IMR-90 (cell line): Measurements from ENCODE around the gene ITPR2. TPM values are rescaled to one million over a fixed set of nuclear protein-coding genes. Genes with fewer than 3 reads are reported as not detected.

Experiments
- ATAC-seq: fragments of 200-7000 bp; cut with Tn5 transposase; 2 replicates; pipeline ENCODE4 v1.9.1; 2020; ENCODE audit warnings: low read depth, mild to moderate bottlenecking, moderate library complexity
- BruUV-seq: library from RNA; stranded (reverse); fragments of 400-500 nt; replicated peaks from 2 replicates; lab custom pipeline; 2021; lab: Mats Ljungman, UMichigan
- CTCF ChIA-PET: fragments of 300-600 bp; formaldehyde crosslinking; extraction: SDS; loops from one replicate; lab custom pipeline; 2021; ENCODE audit warnings: antibody characterized with exemption; lab: Yijun Ruan, JAX
- POLR2A ChIA-PET: fragments of 300-600 bp; sonication (Branson Sonifier 250); formaldehyde crosslinking; loops from one replicate; lab custom pipeline; 2022; ENCODE audit warnings: antibody characterized with exemption; ENCODE audit not compliant: unreplicated experiment; lab: Charles Lee
- DNase-seq: peaks from one replicate; pipeline ENCODE4 v3.0.0; 2013
- H2AFZ ChIP-seq: replicated peaks from 2 replicates; pipeline ENCODE3; 2013; ENCODE audit warnings: low read length, mild to moderate bottlenecking; ENCODE audit not compliant: poor library complexity
- H2AK5ac ChIP-seq: 2 replicates; pipeline ENCODE4 v1.6.1; 2013; ENCODE audit warnings: low read depth, low read length, inconsistent platforms
- H2AK9ac ChIP-seq: replicated peaks from 2 replicates; pipeline ENCODE3; 2013; ENCODE audit warnings: mild to moderate bottlenecking, low read depth, low read length, moderate library complexity; ENCODE audit not compliant: poor library complexity
- H2BK120ac ChIP-seq: 2 replicates; pipeline ENCODE4 v1.6.1; 2013; ENCODE audit warnings: low read depth, low read length, inconsistent platforms
- H2BK15ac ChIP-seq: 3 replicates; pipeline ENCODE4 v1.6.1; 2013; ENCODE audit warnings: low read depth, low read length, inconsistent platforms
- H2BK20ac ChIP-seq: 2 replicates; pipeline ENCODE4 v1.6.1; 2013; ENCODE audit warnings: low read depth, mild to moderate bottlenecking, inconsistent platforms, low read length, moderate library complexity
- H2BK5ac ChIP-seq: 2 replicates; pipeline ENCODE4 v1.6.1; 2013; ENCODE audit warnings: mild to moderate bottlenecking, low read depth, low read length, inconsistent platforms; ENCODE audit not compliant: poor library complexity, severe bottlenecking
- H3K14ac ChIP-seq: replicated peaks from 2 replicates; pipeline ENCODE4 v1.6.1; 2013; ENCODE audit warnings: low read depth, low read length, inconsistent platforms
- H3K18ac ChIP-seq: 2 replicates; pipeline ENCODE4 v1.6.1; 2013; ENCODE audit warnings: low read depth, low read length, control low read depth
- H3K23ac ChIP-seq: 2 replicates; pipeline ENCODE4 v1.6.1; 2013; ENCODE audit warnings: low read depth, low read length, inconsistent platforms
- H3K27ac ChIP-seq: 2 replicates; pipeline ENCODE4 v1.5.1; 2013; ENCODE audit warnings: mild to moderate bottlenecking, control low read depth, low read length; ENCODE audit not compliant: insufficient read depth
- H3K27me3 ChIP-seq: 2 replicates; pipeline ENCODE4 v1.6.1; 2013; ENCODE audit warnings: low read length; ENCODE audit not compliant: control insufficient read depth, insufficient read depth
- H3K36me3 ChIP-seq: 2 replicates; pipeline ENCODE4 v1.6.1; 2013; ENCODE audit warnings: low read length, mixed read lengths; ENCODE audit not compliant: control insufficient read depth, insufficient read depth
- H3K4ac ChIP-seq: 2 replicates; pipeline ENCODE4 v1.6.1; 2013; ENCODE audit warnings: low read depth, low read length, inconsistent platforms
- H3K4me1 ChIP-seq: 2 replicates; pipeline ENCODE4 v1.6.1; 2013; ENCODE audit warnings: low read length, mixed read lengths; ENCODE audit not compliant: control insufficient read depth, insufficient read depth
- H3K4me2 ChIP-seq: 2 replicates; pipeline ENCODE4 v1.6.1; 2013; ENCODE audit warnings: low read depth, mild to moderate bottlenecking, control low read depth, low read length, moderate library complexity
- H3K4me3 ChIP-seq: 2 replicates; pipeline ENCODE4 v1.5.1; 2013; ENCODE audit warnings: low read depth, mild to moderate bottlenecking, control low read depth, low read length, moderate library complexity; ENCODE audit not compliant: insufficient read depth
- H3K56ac ChIP-seq: 2 replicates; pipeline ENCODE4 v1.6.1; 2013; ENCODE audit warnings: low read length, inconsistent platforms; ENCODE audit not compliant: insufficient read depth; ENCODE audit errors: extremely low read depth
- H3K79me1 ChIP-seq, 2 experiments: 2 replicates each; pipeline ENCODE4 v1.6.1; 2013; ENCODE audit warnings: low read length in 2 of 2, inconsistent platforms in 1 of 2, low read depth in 1 of 2
- H3K9ac ChIP-seq: 2 replicates; pipeline ENCODE4 v1.6.1; 2013; ENCODE audit warnings: low read depth, low read length, control low read depth
- H3K9me1 ChIP-seq: 2 replicates; pipeline ENCODE4 v1.6.1; 2013; ENCODE audit warnings: low read length, inconsistent platforms; ENCODE audit not compliant: insufficient read depth
- H3K9me3 ChIP-seq: 2 replicates; pipeline ENCODE4 v1.6.1; 2013; ENCODE audit warnings: low read length; ENCODE audit not compliant: control insufficient read depth, insufficient read depth
- H4K20me1 ChIP-seq: 2 replicates; pipeline ENCODE4 v1.6.1; 2013; ENCODE audit warnings: low read length, inconsistent platforms; ENCODE audit not compliant: insufficient read depth
- H4K5ac ChIP-seq: 2 replicates; pipeline ENCODE4 v1.6.1; 2013; ENCODE audit warnings: mild to moderate bottlenecking, low read depth, low read length, control low read depth
- H4K8ac ChIP-seq, 2 experiments: 2 replicates each; pipeline ENCODE4 v1.6.1; 2013; ENCODE audit warnings: low read depth in 2 of 2, low read length in 2 of 2, control low read depth in 1 of 2, inconsistent platforms in 1 of 2
- H4K91ac ChIP-seq: 2 replicates; pipeline ENCODE4 v1.6.1; 2013; ENCODE audit warnings: low read depth, low read length, inconsistent platforms; ENCODE audit not compliant: insufficient read depth
- CHD1 ChIP-seq: IDR thresholded peaks from 2 replicates; pipeline ENCODE4 v1.6.1; 2012; ENCODE audit warnings: low read depth, low read length, improper control_type of control experiment
- CTCF ChIP-seq: conservative IDR thresholded peaks from 2 replicates; pipeline ENCODE4 v1.5.1; 2012; ENCODE audit warnings: mild to moderate bottlenecking, low read depth, low read length, improper control_type of control experiment
- MAFK ChIP-seq: IDR thresholded peaks from 2 replicates; pipeline ENCODE4 v1.6.1; 2012; ENCODE audit warnings: low read depth, low read length, improper control_type of control experiment
- MAZ ChIP-seq: IDR thresholded peaks from 2 replicates; pipeline ENCODE4 v1.6.1; 2012; ENCODE audit warnings: low read depth, mild to moderate bottlenecking, low read length, improper control_type of control experiment, moderate library complexity, borderline replicate concordance
- WGBS, 2 experiments: methylation state at CpG; one replicate each; pipeline versions ENCODE4 v1.1.5 to v1.1.7; 2013; ENCODE audit warnings: missing lambda C conversion rate in 2 of 2; ENCODE audit not compliant: insufficient read length in 1 of 2; ENCODE audit errors: extremely low coverage in 2 of 2; 5-methylcytosine and 5-hydroxymethylcytosine counted together
- dilution Hi-C: fragments of 300-500 bp; cut with HindIII; formaldehyde crosslinking; loops from one replicate; pipeline ENCODE4 v1.14.3; 2018; ENCODE audit warnings: low sequenced_read_pairs; ENCODE audit not compliant: unreplicated experiment
- in situ Hi-C: fragments of 300-500 bp; cut with MboI; formaldehyde crosslinking; loops from 3 replicates; pipeline ENCODE4 v1.14.3; 2019; ENCODE audit warnings: low sequenced_read_pairs, inconsistent platforms, mixed read lengths
- intact Hi-C: fragments of 100-400 bp; cut with micrococcal nuclease; formaldehyde crosslinking; loops from 2 replicates; pipeline ENCODE4 v1.10.0; 2022
- polyA plus RNA-seq, 3 experiments: library from polyadenylated mRNA; depleted of rRNA; stranded (reverse); fragments of >200 nt; gene quantifications; 2 replicates each; pipeline ENCODE4 v1.2.3, GENCODE V29; 2012; ENCODE audit warnings: low replicate concordance in 1 of 3
- total RNA-seq: library from RNA; depleted of rRNA; stranded (reverse); fragments of >200 nt; gene quantifications from 2 replicates; pipeline ENCODE4 v1.2.3, GENCODE V29; 2012

The ITPR2 gene
- total and polyA plus RNA-seq, 2 of the 4 experiments (the other 2 are of a cell fraction) = 1.2 to 9.0 TPM

- dilution Hi-C loops = no loop called here
- H3K9me1 ChIP-seq = no peaks in the 10 kb centered on the region
- no peaks in the 10 kb centered on the region for H3K9me3 ChIP-seq
- no peaks in the 10 kb centered on the region; the same call in 1 of the 2 replicates for H3K4me1 ChIP-seq
- H3K14ac ChIP-seq = no peak overlapping the region
- intact Hi-C loops = no loop called here
- no peaks in the 10 kb centered on the region for H3K27me3 ChIP-seq
- ATAC-seq = no peak
- BruUV-seq = no TSS peak
- H3K18ac ChIP-seq = no peak overlapping the region
- H3K36me3 ChIP-seq = no peaks in the 10 kb centered on the region
- no peak overlapping the region for H3K4me3 ChIP-seq
- WGBS, 2 experiments = no CpG with 5 or more reads among the region's 10 CpGs
- H4K5ac ChIP-seq = no peak overlapping the region
- H3K56ac ChIP-seq = no peak overlapping the region
- no peak overlapping the region for H3K4ac ChIP-seq
- H3K23ac ChIP-seq = no peak overlapping the region
- H3K79me1 ChIP-seq = no peaks in the 10 kb centered on the region
- H2AK5ac ChIP-seq = no peak overlapping the region
- no peak overlapping the region for H2AFZ ChIP-seq
- H2BK5ac ChIP-seq = no peak overlapping the region
- no peaks in the 10 kb centered on the region for H4K20me1 ChIP-seq
- H3K9ac ChIP-seq = no peak overlapping the region
- no peak overlapping the region for H2BK20ac ChIP-seq
- TF ChIP-seq CHD1 (no peak), MAZ (no peak), CTCF (no peak), MAFK (no peak)
- H4K8ac ChIP-seq = no peak overlapping the region
- no peak overlapping the region for H2BK15ac ChIP-seq
- ChIA-PET CTCF (no interaction called here), POLR2A (interaction anchor here (0.6 kb wide), 1 partner anchor 1736 kb away, joined by 3 read pairs; no protein-coding TSS in a partner anchor)
- H4K91ac ChIP-seq = no peak overlapping the region
- no peak overlapping the region for H3K4me2 ChIP-seq
- DNase-seq = no peak
- H3K27ac ChIP-seq = no peak overlapping the region
- in situ Hi-C loops = no loop called here
- H2AK9ac ChIP-seq = no peak overlapping the region
- H2BK120ac ChIP-seq = no peak overlapping the region
Observed at GRCh38 chr12:26737487-26738030, 95.4 kb downstream of the ITPR2 start.
